GM13977 (cell line): ENCODE data around the gene ACTR5.

ENCODE experiments used
- DNase-seq: peaks from one replicate; pipeline ENCODE4 v3.0.0; 2012; ENCODE audit warnings: low spot score
- CTCF ChIP-seq: IDR thresholded peaks from 2 replicates; pipeline ENCODE4 v1.5.1; 2012; ENCODE audit warnings: mild to moderate bottlenecking, control low read depth; ENCODE audit not compliant: insufficient read depth; ENCODE audit errors: extremely low read depth, missing control alignments
- in situ Hi-C: fragments of 300-500 bp; cut with MboI; formaldehyde crosslinking; loops from one replicate; pipeline ENCODE4 v1.12.0; 2022; ENCODE audit warnings: low sequenced_read_pairs, low pct_unique_long_range_greater_than_20kb, mixed read lengths, inconsistent platforms; ENCODE audit not compliant: unreplicated experiment

Gene ACTR5

GRCh38 chr20:38706509-38706908 lies 41.8 kb upstream of the ACTR5 start:
- no peak for DNase-seq
- no peak for TF ChIP-seq CTCF
- in situ Hi-C loops = no loop called here

- TF ChIP-seq CTCF = no peak
- no peak for DNase-seq
- in situ Hi-C loops = no loop called here
Measured at GRCh38 chr20:38714308-38714707, 34.0 kb upstream of the ACTR5 start.

- no peak for DNase-seq
- no peak for TF ChIP-seq CTCF
Measured at GRCh38 chr20:38715646-38716045, 32.6 kb upstream of the ACTR5 start.

GRCh38 chr20:38722683-38723016 lies 25.6 kb upstream of the ACTR5 start:
- no peak for TF ChIP-seq CTCF
- in situ Hi-C loops = no loop called here
- DNase-seq = no peak

More at GRCh38 chr20:38715646-38716045, 32.6 kb upstream of the ACTR5 start:
- in situ Hi-C loops = no loop called here

- TF ChIP-seq CTCF = no peak
- in situ Hi-C loops = no loop called here
Measured at GRCh38 chr20:38723017-38723847, 25.0 kb upstream of the ACTR5 start.

GRCh38 chr20:38723848-38724625 lies 24.2 kb upstream of the ACTR5 start, which contains the start of gene SLC32A1:
SLC32A1 (plus strand) TSS chr20:38724486; CDS start chr20:38724725, 239 bp downstream.
- DNase-seq = peak; percentile 52
- TF ChIP-seq CTCF = no peak
- in situ Hi-C loops = no loop called here

More at GRCh38 chr20:38723017-38723847, 25.0 kb upstream of the ACTR5 start:
- DNase-seq = peak; percentile 34
